ENCODE data around the gene BUB1. TPM values are rescaled to one million over a fixed set of nuclear protein-coding genes. Genes with fewer than 3 reads are reported as not detected.
A peak's percentile ranks its signal among the peaks of the same experiment; 100 is the strongest.
"Not testable (repeated sequence)": the region's sequence is repeated elsewhere in the genome, so short reads cannot be mapped to it uniquely, and the experiment has no call there.

Gene BUB1
- total and polyA plus RNA-seq, 4 experiments from 2014 or later, result 1.2 to 2.9 (median 1.7) TPM; not detected in 1

DNA sequence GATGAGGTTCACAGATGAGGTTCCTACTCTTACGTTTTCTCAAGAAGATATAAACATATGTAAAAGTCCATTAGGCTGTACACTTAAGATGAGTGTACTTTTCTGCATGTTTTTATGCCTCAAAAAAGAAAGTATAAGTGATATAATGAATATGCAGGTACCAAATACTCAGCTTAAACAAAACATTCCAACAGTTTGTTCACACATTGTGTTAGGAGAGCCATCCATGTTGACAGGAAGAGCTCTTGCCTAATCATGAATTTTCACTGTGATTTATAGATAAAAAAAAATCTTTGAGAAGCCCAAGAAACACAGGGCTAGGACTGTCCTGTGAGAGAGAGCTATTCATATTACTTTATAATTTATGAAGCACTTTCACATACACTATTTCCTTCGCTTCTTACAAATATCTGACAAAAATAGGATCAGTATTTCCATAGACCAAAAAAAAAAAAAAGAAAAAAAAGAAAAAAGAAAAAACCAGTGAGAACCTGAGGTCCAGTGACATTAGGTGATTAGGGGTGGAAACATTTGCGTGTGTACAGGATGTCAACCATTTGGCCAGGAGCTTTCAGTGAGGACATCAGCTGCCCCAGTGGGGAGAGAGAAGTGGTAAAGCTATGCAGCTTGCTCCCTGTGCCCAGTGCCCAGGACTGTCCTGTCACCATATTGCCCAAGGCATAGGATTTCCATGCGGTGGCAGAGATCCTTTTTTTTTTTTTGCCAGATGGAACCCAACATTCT is 38.7 kb downstream of the BUB1 start:
- peak overlapping the region in 1 of 7 donors; percentile 38 for H3K27ac Mint-ChIP-seq
- no peaks in the 10 kb centered on the region for H3K27me3 Mint-ChIP-seq
- Histone ChIP-seq H3K9me3 (ENCODE audit: control insufficient read depth in 1 of 2, low read length in 2 of 2) (no peaks in the 10 kb centered on the region), H3K36me3 (ENCODE audit: insufficient read depth, low read length) (no peaks in the 10 kb centered on the region), H3K27ac (ENCODE audit: low read depth, low read length) (no peak overlapping the region), H3K27me3 (ENCODE audit: insufficient read depth, low read length) (no peaks in the 10 kb centered on the region), H3K4me3 (ENCODE audit: low read length in 2 of 2) (no peak overlapping the region), H3K4me1 (ENCODE audit: insufficient read depth, low read length) (no peaks in the 10 kb centered on the region)
- ChIA-PET CTCF (ENCODE audit: partially characterized antibody) (interaction anchor here (1.2 kb wide), 1 partner anchor 19 kb away, joined by 3 read pairs; no protein-coding TSS in a partner anchor), POLR2A (ENCODE audit: partially characterized antibody) (no interaction called here)
- peaks cover 0 to 2% (median 0%) of the 10 kb centered on the region in 8 donors for H3K9me3 Mint-ChIP-seq
- DNase-seq, result peak in 1 of 5 donors; percentile 35
- peaks cover 0 to 1% of the 10 kb centered on the region in 2 donors for H3K36me3 Mint-ChIP-seq
- intact Hi-C loops (cut with micrococcal nuclease), result no loop called here
- no peak overlapping the region for H3K4me3 Mint-ChIP-seq
- no peaks in the 10 kb centered on the region for H3K4me1 Mint-ChIP-seq

DNA sequence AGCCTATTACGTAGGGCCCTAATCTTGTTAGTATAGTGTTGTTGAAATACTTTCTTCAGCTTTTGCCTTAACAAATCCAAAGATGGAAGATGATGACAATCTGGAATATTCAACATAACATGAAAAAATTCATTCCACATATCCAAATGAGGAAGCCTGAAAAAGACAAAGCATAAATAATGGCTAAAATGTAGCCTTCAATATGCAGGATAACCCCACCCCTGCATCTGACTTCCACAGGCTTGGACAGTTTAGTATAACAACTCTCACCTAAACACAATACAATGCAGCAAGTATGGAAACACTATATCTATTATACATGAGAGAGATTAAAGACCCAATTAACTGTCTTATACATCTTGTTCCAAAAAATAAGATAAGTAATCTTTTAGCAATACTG is 39.9 kb downstream of the BUB1 start:
- Histone ChIP-seq H3K27ac (ENCODE audit: low read depth, low read length) (no peak overlapping the region), H3K4me1 (ENCODE audit: insufficient read depth, low read length) (no peaks in the 10 kb centered on the region), H3K4me3 (ENCODE audit: low read length in 2 of 2) (no peak overlapping the region), H3K36me3 (ENCODE audit: insufficient read depth, low read length) (no peaks in the 10 kb centered on the region), H3K9me3 (ENCODE audit: control insufficient read depth in 1 of 2, low read length in 2 of 2) (no peaks in the 10 kb centered on the region), H3K27me3 (ENCODE audit: insufficient read depth, low read length) (no peaks in the 10 kb centered on the region)
- no peaks in the 10 kb centered on the region for H3K27me3 Mint-ChIP-seq
- peaks cover 0 to 2% (median 0%) of the 10 kb centered on the region in 8 donors for H3K9me3 Mint-ChIP-seq
- peaks cover 0 to 1% of the 10 kb centered on the region in 2 donors for H3K36me3 Mint-ChIP-seq
- no peaks in the 10 kb centered on the region for H3K4me1 Mint-ChIP-seq
- DNase-seq, result no peak
- intact Hi-C loops (cut with micrococcal nuclease), result no loop called here
- CTCF ChIA-PET (ENCODE audit: partially characterized antibody), result no interaction called here
- POLR2A ChIA-PET (ENCODE audit: partially characterized antibody), result no interaction called here
- no peak overlapping the region for H3K27ac Mint-ChIP-seq
- H3K4me3 Mint-ChIP-seq, result no peak overlapping the region

GRCh38 chr2:110637093-110637492 is 40.8 kb downstream of the BUB1 start:
- POLR2A ChIA-PET (ENCODE audit: partially characterized antibody), result no interaction called here
- Mint-ChIP-seq H3K27ac (peak overlapping the region in 1 of 7 donors; percentile 63), H3K36me3 (peaks cover 0 to 1% of the 10 kb centered on the region in 2 donors), H3K27me3 (no peaks in the 10 kb centered on the region), H3K4me3 (peak overlapping the region in 1 of 8 donors; percentile 7), H3K4me1 (no peaks in the 10 kb centered on the region), H3K9me3 (peaks cover 0 to 2% (median 0%) of the 10 kb centered on the region in 8 donors)
- Histone ChIP-seq H3K4me1 (ENCODE audit: insufficient read depth, low read length) (no peaks in the 10 kb centered on the region), H3K36me3 (ENCODE audit: insufficient read depth, low read length) (no peaks in the 10 kb centered on the region), H3K9me3 (ENCODE audit: control insufficient read depth in 1 of 2, low read length in 2 of 2) (no peaks in the 10 kb centered on the region), H3K4me3 (ENCODE audit: low read length in 2 of 2) (no peak overlapping the region), H3K27ac (ENCODE audit: low read depth, low read length) (no peak overlapping the region), H3K27me3 (ENCODE audit: insufficient read depth, low read length) (no peaks in the 10 kb centered on the region)
- CTCF ChIA-PET (ENCODE audit: partially characterized antibody), result no interaction called here
- no peak for DNase-seq
- intact Hi-C loops (cut with micrococcal nuclease), result no loop called here

GRCh38 chr2:110635949-110636628 is 41.8 kb downstream of the BUB1 start:
- POLR2A ChIA-PET (ENCODE audit: partially characterized antibody); H3K36me3 ChIP-seq (ENCODE audit: insufficient read depth, low read length); DNase-seq; H3K9me3 ChIP-seq (ENCODE audit: control insufficient read depth in 1 of 2, low read length in 2 of 2); intact Hi-C loops (cut with micrococcal nuclease); H3K4me1 Mint-ChIP-seq; H3K27ac Mint-ChIP-seq; H3K4me3 ChIP-seq (ENCODE audit: low read length in 2 of 2); H3K27me3 Mint-ChIP-seq; H3K4me3 Mint-ChIP-seq; CTCF ChIA-PET (ENCODE audit: partially characterized antibody); H3K27ac ChIP-seq (ENCODE audit: low read depth, low read length); H3K27me3 ChIP-seq (ENCODE audit: insufficient read depth, low read length); H3K4me1 ChIP-seq (ENCODE audit: insufficient read depth, low read length); H3K9me3 Mint-ChIP-seq; H3K36me3 Mint-ChIP-seq: not testable (repeated sequence)

GRCh38 chr2:110627348-110627747 is 50.5 kb downstream of the BUB1 start:
- H3K36me3 ChIP-seq (ENCODE audit: insufficient read depth, low read length); H3K36me3 Mint-ChIP-seq; H3K27me3 ChIP-seq (ENCODE audit: insufficient read depth, low read length); H3K4me1 ChIP-seq (ENCODE audit: insufficient read depth, low read length); CTCF ChIA-PET (ENCODE audit: partially characterized antibody); DNase-seq; H3K4me3 Mint-ChIP-seq; H3K27me3 Mint-ChIP-seq; H3K27ac ChIP-seq (ENCODE audit: low read depth, low read length); H3K9me3 Mint-ChIP-seq; intact Hi-C loops (cut with micrococcal nuclease); H3K4me3 ChIP-seq (ENCODE audit: low read length in 2 of 2); H3K9me3 ChIP-seq (ENCODE audit: control insufficient read depth in 1 of 2, low read length in 2 of 2); POLR2A ChIA-PET (ENCODE audit: partially characterized antibody); H3K4me1 Mint-ChIP-seq; H3K27ac Mint-ChIP-seq: not testable (repeated sequence)

DNA sequence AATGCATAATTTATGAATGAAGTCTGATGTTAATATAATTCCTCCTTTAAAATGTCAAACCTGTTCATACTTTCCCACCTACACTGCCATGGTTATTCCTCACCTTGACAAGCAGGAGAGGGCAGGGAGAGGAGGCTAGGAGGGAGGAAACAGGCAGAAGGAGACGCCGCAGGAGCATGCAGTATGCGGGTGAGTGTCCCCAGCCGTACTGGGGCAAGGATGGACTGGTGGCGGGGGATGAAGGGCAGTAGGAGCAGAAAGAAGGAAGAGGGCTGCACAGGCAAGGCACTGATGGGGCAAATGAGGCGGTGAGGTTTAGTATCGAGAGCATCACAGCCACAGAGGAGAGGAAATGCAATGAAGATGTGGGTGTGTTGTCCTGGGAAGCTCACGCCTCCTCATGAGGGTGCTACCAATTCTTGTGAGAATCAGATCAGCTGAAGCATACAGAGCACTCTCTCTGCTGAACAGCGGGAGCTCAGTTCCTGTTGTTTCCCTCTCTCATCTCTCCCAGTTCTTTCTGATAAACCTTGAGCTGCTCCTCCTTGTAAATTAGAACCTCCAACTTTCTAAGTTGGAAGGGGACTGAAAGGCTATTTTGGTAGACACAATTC is 58.4 kb downstream of the BUB1 start:
- DNase-seq; CTCF ChIA-PET (ENCODE audit: partially characterized antibody); H3K4me1 ChIP-seq (ENCODE audit: insufficient read depth, low read length); H3K27me3 Mint-ChIP-seq; H3K9me3 Mint-ChIP-seq; H3K9me3 ChIP-seq (ENCODE audit: control insufficient read depth in 1 of 2, low read length in 2 of 2); H3K27me3 ChIP-seq (ENCODE audit: insufficient read depth, low read length); H3K36me3 Mint-ChIP-seq; H3K4me3 Mint-ChIP-seq; H3K4me3 ChIP-seq (ENCODE audit: low read length in 2 of 2); H3K27ac Mint-ChIP-seq; intact Hi-C loops (cut with micrococcal nuclease); H3K4me1 Mint-ChIP-seq; H3K36me3 ChIP-seq (ENCODE audit: insufficient read depth, low read length); POLR2A ChIA-PET (ENCODE audit: partially characterized antibody); H3K27ac ChIP-seq (ENCODE audit: low read depth, low read length): not testable (repeated sequence)

GRCh38 chr2:110613927-110614326 is 63.9 kb downstream of the BUB1 start:
- DNase-seq; H3K36me3 Mint-ChIP-seq; H3K9me3 Mint-ChIP-seq; H3K4me3 Mint-ChIP-seq; CTCF ChIA-PET (ENCODE audit: partially characterized antibody); H3K27me3 Mint-ChIP-seq; H3K4me1 ChIP-seq (ENCODE audit: insufficient read depth, low read length); H3K9me3 ChIP-seq (ENCODE audit: control insufficient read depth in 1 of 2, low read length in 2 of 2); H3K27me3 ChIP-seq (ENCODE audit: insufficient read depth, low read length); H3K36me3 ChIP-seq (ENCODE audit: insufficient read depth, low read length); intact Hi-C loops (cut with micrococcal nuclease); H3K27ac Mint-ChIP-seq; H3K4me1 Mint-ChIP-seq; POLR2A ChIA-PET (ENCODE audit: partially characterized antibody); H3K4me3 ChIP-seq (ENCODE audit: low read length in 2 of 2); H3K27ac ChIP-seq (ENCODE audit: low read depth, low read length): not testable (repeated sequence)
